HPDE6-E6E7 (cell line): Measurements from ENCODE around the gene HOXB6.

Source experiments
- DNase-seq: peaks from one replicate; pipeline ENCODE4 v3.0.0; 2011; ENCODE audit warnings: missing footprints; ENCODE audit errors: extremely low spot score

The HOXB6 gene

GRCh38 chr17:48609759-48610281 is 5.0 kb upstream of the HOXB6 start:
- DNase-seq = no peak

GRCh38 chr17:48609033-48609432 is 4.2 kb upstream of the HOXB6 start:
- no peak for DNase-seq

DNA sequence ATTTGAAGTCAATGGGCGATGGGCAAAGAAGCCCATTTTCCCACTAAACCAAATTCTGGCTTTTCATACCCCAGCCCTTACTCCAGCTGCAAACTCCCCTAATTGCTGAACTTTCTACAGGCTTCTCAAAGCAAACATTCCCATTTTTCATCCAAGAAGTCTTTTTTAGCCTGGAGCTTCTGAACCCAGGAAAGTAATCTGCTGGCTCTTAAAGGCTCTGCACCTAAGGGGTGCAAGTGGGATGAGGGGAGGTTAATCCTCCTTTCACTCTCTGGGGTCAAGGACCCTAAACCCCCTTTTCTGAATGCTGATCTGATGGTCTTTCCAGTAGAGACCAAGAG is 3.7 kb upstream of the HOXB6 start:
- DNase-seq = no peak

GRCh38 chr17:48606892-48607614 is 2.3 kb upstream of the HOXB6 start:
- DNase-seq = no peak

GRCh38 chr17:48605991-48606891 is 1.5 kb upstream of the HOXB6 start:
- DNase-seq = no peak

GRCh38 chr17:48605409-48605919 is 678 bp upstream of the HOXB6 start:
- no peak for DNase-seq

DNA sequence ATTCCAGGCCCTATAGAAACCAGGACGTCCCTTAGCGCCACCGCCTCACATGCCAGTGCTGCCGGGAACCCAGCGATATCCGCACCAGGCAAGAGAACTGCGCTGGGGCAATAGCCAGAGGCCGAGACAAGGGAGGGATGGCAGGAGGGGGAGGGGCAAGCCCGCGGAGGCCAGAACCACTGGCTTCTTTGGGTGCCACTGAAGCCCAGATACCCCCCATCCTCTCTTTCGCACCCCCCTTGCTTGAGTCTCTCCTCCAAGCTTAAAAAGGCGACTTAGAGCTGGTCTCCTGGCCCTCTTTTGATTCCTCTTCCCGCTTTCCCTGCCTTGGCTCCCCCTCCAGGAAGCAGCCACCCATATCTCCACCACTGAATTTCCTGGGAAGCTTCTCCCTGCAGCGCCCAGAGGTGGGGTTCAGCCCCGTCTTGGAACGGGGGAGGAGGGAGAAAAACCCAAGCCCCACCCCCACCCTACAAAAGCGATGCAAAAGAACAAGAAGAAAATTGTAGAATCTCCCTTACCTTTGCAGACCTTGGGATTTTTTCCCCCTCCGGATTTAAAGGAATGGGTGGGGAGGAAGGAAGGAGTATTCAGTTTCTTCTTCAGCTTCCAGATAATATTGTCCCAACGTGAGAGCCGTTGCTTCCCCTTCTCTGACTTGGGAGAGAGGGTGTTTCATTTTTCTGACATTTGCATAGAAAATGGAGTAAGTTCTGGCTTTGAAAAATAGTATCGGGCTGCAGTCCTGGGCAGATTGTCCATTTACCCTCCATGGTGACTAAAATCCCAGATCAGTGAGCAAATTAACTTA is 622 bp downstream of the HOXB6 start:
- no peak for DNase-seq

DNA sequence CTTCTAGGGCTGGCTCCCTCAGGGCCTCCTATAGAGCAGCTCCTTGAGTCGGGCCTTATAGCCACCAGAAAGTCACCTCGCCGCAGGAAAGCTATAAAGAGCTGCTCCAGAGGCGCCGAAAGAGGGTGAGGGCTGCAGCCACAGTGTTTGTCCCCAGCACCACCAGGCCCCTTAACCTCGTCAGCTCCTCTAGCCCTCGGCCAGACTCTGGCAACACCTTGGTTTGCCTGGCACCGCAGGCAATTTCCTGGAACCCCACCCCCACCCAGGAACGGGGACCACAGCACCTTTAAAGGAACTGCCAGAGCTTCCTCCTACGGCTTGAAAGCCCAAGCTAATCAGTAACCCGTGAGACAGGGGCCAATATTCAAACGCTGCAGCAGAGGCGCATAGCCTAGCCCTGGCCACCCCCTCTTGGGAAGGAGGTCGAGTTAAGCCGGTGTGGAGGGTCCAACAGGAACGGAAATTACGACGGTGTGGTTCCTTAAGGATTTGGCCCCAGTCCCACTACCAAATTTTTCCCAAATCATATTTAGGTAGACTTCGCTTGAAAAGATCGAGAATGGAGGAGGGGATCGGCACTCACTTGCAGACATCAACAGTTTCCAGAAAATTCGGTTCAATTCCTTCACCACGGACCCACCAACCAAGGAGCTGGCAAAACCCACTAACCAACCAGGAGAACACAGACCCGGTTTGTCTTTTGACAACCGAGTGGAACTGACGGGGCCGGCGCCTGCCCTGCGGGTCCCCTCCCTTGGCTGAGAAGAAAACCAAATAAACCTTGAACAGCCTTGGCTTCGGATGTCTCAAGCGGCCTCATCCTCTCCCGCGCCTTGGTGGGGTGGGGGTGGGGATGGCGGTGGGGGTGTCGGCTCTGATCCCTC is 3.0 kb downstream of the HOXB6 start:
- no peak for DNase-seq

DNA sequence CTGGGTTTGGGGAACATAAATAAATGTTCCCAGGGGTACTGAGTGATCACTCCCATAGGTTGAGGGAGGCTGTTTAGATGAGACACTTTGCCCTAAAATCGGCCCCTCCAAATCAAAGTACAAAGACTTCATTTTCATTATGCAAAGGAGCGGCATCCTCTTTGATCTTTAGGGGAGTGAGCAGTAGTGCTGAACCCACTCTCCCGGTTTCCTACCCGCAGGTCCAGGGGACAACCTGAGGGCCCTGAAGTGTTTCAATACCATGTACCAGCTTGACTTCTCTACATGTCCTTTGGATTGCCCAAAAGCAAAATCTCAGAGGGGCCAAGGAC is 3.6 kb downstream of the HOXB6 start:
- DNase-seq = no peak

DNA sequence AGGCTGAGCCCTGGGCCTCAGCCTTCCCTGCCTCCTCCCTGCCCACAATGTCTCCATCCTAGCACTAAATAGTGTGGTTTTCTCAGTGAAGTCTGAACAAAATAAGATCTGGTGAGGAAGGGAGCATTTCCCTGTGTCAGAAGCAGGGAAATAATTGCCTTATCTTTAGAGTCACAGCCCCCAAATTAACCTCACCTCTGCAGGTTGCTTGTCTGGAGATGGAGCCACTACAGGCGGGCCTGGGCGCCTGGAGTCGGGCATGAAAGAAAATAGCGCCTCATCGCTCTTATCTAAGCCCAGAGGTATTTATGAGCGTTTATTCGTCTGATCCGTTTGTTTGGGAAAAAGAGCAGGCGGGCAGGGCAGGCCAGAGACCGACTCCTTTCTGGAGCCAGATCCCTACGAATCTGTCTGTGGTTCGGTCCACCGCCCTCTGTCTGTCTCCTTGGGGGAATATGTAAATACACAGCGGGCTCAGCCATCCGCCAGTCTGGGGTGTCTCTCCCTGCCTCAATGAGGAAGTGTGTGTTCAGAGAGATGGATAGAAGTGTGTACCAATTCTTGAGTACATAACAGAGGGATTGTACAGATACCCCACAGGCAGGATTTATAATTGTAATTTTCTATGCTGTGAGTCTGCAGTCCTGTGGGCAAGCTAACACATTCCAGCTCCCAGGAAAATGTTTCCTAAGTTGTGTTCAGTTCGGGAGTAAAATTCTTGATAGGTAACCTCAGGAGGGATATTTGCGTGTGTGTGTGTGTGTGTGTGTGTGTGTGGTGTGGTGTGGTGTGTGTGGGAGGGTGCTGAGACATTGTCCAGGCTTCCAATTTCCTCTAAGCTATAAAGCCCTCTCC is 4.3 kb downstream of the HOXB6 start:
- DNase-seq = no peak

DNA sequence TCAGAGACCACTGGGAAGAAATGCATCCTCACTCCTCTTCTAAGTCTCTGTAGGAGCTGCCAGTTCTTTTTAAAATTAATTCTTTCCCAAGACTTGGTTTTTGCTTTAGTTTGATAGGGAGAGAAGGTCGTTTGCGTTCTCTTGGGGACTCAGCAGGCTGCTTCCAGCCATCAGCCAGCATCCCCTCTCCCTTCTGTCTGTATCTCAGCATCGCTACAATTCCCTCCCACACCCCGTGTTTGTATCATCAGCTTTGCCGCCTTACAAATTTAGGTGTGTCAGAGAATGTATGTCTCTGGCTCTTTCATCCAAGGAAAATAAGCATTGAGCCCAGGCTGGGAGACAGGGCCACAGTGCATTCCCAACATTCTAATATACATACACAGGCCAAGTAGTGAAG is 5.4 kb downstream of the HOXB6 start:
- DNase-seq = no peak

DNA sequence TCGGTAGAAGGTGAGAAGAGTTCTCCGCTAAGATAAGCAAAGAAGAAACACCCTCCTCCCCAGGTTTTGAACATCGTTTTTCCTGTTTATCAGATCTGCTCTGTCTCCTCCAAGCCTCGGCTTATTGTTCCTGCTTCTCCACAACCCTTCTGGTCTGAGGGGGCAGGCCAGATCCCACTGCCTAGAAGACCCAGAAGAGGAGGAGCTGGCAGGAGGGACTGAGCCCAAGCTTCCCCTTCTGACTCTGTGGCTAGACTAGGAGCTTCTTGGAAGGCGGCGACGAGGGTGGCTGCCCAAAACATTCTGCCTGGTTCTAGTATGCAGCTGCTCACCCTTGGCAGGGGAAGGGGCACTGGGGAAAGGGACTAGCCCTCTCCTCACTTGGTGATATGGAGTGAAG is 6.0 kb downstream of the HOXB6 start:
- no peak for DNase-seq

DNA sequence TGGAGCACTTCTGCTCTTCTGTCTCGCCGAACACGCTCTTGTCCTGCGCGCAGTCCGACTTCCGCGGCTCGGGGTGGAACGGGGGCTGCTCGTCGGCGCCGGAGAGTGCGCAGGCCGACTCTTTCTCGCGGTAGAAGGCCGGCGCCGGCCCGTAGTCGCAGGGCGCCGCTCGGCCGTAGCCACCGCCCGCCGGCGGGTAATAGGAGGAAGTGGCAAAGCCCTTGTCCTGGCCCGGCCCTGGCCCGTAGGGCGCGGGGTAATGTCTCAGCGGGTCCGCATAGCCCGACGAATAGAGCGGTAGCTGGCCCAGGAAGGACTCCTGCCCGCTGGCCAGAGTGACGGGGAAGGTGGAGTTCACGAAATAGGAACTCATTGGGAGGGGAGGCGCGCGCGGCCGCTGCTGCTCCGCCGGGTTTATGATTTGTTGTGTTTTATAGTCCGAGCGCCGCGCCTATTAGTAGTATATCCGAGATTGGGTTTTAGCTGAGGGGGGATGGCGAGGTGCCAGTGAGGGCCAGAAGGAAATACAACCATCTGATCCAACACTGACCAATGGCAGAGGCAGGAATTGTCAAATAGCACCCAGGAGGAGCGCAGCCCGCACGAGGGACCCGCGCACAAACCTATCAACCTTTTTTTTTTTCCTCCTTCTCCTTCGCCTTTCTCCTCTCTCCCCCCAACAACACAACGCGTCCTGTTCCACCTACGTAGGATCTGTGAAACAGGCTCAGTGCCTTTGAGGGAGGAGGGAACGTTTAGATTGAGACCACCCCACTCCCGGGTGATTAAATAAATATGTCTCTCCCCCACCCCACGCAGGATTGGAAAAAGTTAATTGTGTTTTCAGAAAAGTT is 6.8 kb downstream of the HOXB6 start:
- no peak for DNase-seq

- DNase-seq = no peak
Observed at GRCh38 chr17:48597528-48597777, 7.3 kb downstream of the HOXB6 start.

DNA sequence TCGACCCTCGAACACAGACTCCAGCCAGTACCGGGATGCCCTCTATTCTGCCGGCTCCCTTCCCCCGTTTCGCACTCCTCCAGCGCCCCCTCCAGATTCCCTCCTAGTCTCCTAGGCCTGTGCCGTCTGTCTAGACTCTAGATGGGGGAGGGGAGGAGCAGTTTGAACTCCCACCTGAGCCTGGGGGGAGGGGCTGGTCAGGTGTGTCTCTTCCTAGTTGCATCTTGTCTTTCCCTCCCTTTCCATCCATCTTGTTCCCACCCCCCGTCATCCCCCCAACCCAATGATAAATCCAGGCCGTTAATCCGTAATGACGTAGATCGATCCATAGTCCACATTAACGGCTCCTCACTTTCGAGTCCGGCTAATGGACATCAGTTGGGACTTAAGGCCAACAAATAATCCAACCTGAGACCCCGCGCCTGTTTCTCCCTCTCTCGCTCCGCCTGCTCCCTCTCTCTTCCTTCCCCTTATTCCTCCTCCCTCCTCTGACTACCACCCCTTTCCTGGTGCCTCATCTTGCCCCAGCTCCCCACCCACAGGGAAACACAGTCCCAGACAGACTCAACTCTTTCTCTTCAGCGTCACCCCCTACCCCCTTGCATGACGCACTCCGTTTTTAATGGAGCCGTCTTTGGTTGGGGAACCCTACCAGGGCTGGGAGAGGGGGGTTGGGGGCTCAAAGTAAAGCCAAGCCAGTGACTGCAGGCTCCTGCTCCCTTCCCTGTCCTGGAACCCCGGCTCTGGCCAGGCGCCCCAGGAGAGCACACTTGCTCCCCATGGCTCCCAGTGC is 7.9 kb downstream of the HOXB6 start:
- DNase-seq = no peak

- DNase-seq = no peak
Observed at GRCh38 chr17:48596000-48596734, 8.6 kb downstream of the HOXB6 start.

DNA sequence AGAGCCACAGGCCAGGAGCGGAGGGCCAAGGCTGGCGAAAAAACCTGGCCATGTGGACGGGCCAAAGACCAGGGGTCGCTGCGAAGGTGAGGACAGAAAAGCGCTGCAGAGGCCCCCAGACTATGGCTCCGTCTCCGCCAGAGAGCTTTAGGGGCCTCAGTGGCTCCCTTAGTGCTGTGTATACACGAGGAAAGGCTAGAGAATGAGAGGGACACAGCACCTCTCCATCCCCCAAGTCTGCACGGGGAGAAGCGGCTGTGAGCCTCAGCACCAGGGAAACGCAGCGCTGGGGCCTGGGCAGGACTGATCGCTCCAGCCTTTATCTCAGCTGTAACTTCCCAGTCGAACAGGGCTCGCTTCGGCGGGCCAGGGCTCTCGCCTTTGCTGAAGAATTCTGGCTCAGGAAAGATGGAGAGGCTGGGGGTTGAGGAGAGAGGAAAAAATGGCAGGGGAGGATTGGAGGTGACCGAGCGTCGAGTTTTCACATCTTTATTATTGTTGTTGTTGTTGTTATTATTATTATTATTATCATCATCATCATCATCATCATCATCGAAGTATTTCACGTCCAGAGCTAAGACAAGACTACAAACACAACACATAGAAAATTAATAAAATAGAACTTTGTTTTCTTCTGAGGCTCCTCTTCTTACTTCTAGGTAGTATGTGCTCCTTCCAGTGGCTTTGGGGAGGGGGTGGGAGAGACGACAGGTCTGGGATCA is 9.3 kb downstream of the HOXB6 start:
- no peak for DNase-seq
